GM23338 (cell line): ENCODE measurements around the gene CD226.
"Not testable (repeated sequence)": the region's sequence is repeated elsewhere in the genome, so short reads cannot be mapped to it uniquely, and the experiment has no call there.

Source experiments
- CREB1 ChIP-seq: fragments of 250-450 bp; sonication (Bioruptor Pico); IDR thresholded peaks from 2 replicates; pipeline ENCODE4 v1.5.0; 2020; ENCODE audit warnings: low read depth, mild to moderate bottlenecking, moderate library complexity
- CTCF ChIP-seq, 2 experiments: fragments of 200-600 bp in 1 of 2; sonication (generic) in 1 of 2; conservative IDR thresholded peaks; 2 replicates each; pipeline versions ENCODE4 v1.5.1 to v1.6.1; 2016 to 2017; ENCODE audit warnings: antibody characterized with exemption in 2 of 2, low read depth in 2 of 2, mild to moderate bottlenecking in 2 of 2, moderate library complexity in 1 of 2
- EZH2 ChIP-seq: fragments of 200-600 bp; sonication (generic); IDR thresholded peaks from one replicate; pipeline ENCODE4 v1.8.0; 2017; ENCODE audit warnings: antibody characterized with exemption, mild to moderate bottlenecking, low read depth; ENCODE audit not compliant: unreplicated experiment
- EZH2phosphoT487 ChIP-seq: fragments of 200-600 bp; sonication (generic); IDR thresholded peaks from one replicate; pipeline ENCODE4 v1.8.1; 2018; ENCODE audit warnings: antibody characterized with exemption; ENCODE audit not compliant: unreplicated experiment
- JUNB ChIP-seq: IDR thresholded peaks from one replicate; pipeline ENCODE4 v1.6.1; 2016; ENCODE audit warnings: antibody characterized with exemption; ENCODE audit not compliant: unreplicated experiment
- POLR2AphosphoS5 ChIP-seq: IDR thresholded peaks from 2 replicates; pipeline ENCODE4 v1.6.1; 2016; ENCODE audit warnings: antibody characterized with exemption, low read depth
- STAT1 ChIP-seq: IDR thresholded peaks from one replicate; pipeline ENCODE4 v1.6.1; 2016; ENCODE audit warnings: antibody characterized with exemption; ENCODE audit not compliant: unreplicated experiment
- ZNF114 ChIP-seq: fragments of 250-450 bp; sonication (Bioruptor Pico); IDR thresholded peaks from 2 replicates; pipeline ENCODE4 v1.5.0; 2020; ENCODE audit warnings: mild to moderate bottlenecking, moderate library complexity
- ZNF331 ChIP-seq: fragments of 250-450 bp; sonication (Bioruptor Pico); IDR thresholded peaks from 2 replicates; pipeline ENCODE4 v1.5.0; 2020; ENCODE audit warnings: low read depth, mild to moderate bottlenecking, moderate library complexity
- TF ChIP-seq, protein P1 (sequence below): IDR thresholded peaks from one replicate; pipeline ENCODE4 v1.6.1; 2018; ENCODE audit warnings: antibody characterized with exemption; ENCODE audit not compliant: unreplicated experiment
- TF ChIP-seq, protein P2 (sequence below): IDR thresholded peaks from 2 replicates; pipeline ENCODE4 v1.6.1; 2016; ENCODE audit warnings: antibody characterized with exemption

GRCh38 chr18:69939812-69940211, 7.9 kb downstream of the CD226 start:
- not testable (repeated sequence) for TF ChIP-seq CTCF (conservative IDR thresholded peaks at IDR 0.05; ENCODE audit: low read depth in 2 of 2); ZNF331 (CRISPR knock-in tag); EZH2phosphoT487; POLR2AphosphoS5; CREB1 (CRISPR knock-in tag); EZH2; ZNF114; STAT1; JUNB
- TF ChIP-seq, protein P1, sequence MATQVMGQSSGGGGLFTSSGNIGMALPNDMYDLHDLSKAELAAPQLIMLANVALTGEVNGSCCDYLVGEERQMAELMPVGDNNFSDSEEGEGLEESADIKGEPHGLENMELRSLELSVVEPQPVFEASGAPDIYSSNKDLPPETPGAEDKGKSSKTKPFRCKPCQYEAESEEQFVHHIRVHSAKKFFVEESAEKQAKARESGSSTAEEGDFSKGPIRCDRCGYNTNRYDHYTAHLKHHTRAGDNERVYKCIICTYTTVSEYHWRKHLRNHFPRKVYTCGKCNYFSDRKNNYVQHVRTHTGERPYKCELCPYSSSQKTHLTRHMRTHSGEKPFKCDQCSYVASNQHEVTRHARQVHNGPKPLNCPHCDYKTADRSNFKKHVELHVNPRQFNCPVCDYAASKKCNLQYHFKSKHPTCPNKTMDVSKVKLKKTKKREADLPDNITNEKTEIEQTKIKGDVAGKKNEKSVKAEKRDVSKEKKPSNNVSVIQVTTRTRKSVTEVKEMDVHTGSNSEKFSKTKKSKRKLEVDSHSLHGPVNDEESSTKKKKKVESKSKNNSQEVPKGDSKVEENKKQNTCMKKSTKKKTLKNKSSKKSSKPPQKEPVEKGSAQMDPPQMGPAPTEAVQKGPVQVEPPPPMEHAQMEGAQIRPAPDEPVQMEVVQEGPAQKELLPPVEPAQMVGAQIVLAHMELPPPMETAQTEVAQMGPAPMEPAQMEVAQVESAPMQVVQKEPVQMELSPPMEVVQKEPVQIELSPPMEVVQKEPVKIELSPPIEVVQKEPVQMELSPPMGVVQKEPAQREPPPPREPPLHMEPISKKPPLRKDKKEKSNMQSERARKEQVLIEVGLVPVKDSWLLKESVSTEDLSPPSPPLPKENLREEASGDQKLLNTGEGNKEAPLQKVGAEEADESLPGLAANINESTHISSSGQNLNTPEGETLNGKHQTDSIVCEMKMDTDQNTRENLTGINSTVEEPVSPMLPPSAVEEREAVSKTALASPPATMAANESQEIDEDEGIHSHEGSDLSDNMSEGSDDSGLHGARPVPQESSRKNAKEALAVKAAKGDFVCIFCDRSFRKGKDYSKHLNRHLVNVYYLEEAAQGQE: not testable (repeated sequence)
- TF ChIP-seq, protein P2, sequence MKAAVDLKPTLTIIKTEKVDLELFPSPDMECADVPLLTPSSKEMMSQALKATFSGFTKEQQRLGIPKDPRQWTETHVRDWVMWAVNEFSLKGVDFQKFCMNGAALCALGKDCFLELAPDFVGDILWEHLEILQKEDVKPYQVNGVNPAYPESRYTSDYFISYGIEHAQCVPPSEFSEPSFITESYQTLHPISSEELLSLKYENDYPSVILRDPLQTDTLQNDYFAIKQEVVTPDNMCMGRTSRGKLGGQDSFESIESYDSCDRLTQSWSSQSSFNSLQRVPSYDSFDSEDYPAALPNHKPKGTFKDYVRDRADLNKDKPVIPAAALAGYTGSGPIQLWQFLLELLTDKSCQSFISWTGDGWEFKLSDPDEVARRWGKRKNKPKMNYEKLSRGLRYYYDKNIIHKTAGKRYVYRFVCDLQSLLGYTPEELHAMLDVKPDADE: not testable (repeated sequence)
